UCSD-AML1 (cell line): ENCODE data around the gene MRFAP1.
A peak's percentile ranks its signal among the peaks of the same experiment; 100 is the strongest.
"Not testable (repeated sequence)": the region's sequence is repeated elsewhere in the genome, so short reads cannot be mapped to it uniquely, and the experiment has no call there.

Experiments
- DNase-seq: peaks from one replicate; lab custom pipeline; 2025; ENCODE audit not compliant: unreplicated experiment; lab: John Stamatoyannopoulos, UW

The MRFAP1 gene

DNA sequence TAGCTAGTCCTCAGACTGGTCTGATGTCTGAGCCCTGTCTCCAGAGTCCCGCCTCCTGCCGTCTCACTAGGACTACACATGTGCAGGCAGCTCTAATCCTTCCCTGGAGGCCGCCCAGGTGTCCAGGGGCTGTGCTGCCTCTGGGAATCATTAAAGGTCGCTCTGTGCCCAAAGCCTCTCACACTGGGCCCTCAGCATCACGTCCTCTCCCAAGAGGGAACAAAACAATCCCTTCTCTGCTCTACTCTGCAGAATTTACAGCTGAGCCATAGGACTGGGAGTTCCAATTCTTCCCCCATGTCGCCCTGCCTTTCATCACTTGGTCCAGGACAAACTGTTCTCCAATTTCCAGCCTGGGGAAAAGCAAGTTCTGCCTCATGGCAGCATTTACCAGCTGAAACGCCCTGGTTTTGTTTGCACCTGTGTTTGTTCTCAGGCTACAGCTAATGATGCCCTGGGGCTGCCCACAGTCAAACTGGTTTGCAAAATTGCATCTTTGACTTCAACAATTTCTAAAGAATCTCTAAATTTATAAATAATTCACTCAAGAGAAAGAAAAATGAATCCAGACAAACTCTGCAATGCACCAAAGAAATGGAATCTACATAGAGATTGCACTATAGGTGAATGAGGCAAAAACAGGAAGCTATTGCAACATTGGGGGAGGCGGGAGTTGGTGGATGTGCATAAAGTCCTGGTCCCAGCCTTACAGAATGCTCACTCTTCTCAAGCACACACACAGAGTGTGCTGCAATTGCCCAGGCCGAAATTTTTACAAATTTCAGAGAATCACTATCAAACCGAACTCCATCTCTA is 7.2 kb upstream of the MRFAP1 start:
- peak; percentile 52 for DNase-seq

GRCh38 chr4:6634746-6635145 is 5.7 kb upstream of the MRFAP1 start:
- DNase-seq, result no peak

DNA sequence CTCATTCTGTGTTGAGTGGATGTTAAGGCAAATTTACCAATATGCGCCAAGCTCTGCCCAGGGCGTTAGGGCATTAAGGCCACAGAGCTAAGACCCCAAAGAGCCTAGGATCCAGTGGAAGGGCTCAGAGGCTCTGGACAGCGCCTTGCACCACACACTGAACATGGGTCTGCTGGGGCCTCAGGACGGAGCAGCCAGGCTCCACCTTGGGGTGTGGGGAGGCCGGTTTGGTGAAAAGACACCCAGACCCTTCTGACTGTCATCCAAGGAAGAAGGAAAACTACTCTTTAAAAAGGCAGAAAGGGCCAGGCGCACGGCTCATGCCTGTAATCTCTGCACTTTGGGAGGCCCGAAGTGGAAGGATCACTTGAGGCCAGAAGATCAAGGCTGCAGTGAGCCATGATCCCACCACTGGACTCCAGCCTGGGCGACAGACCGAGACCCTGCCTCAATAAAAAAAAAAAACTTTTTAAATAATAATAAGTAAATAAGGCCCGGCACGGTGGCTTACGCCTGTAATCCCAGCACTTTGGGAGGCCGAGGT is 1.3 kb upstream of the MRFAP1 start:
- DNase-seq, result no peak

- DNase-seq, result no peak
Measured at GRCh38 chr4:6641164-6641970, 882 bp downstream of the MRFAP1 start.

GRCh38 chr4:6641971-6642320 is 1.5 kb downstream of the MRFAP1 start:
- DNase-seq, result no peak

- DNase-seq, result no peak
Measured at GRCh38 chr4:6643141-6643847, 2.8 kb downstream of the MRFAP1 start.

GRCh38 chr4:6644792-6645530 is 4.5 kb downstream of the MRFAP1 start:
- DNase-seq, result no peak

- no peak for DNase-seq
Measured at GRCh38 chr4:6647169-6647568, 6.7 kb downstream of the MRFAP1 start.

DNA sequence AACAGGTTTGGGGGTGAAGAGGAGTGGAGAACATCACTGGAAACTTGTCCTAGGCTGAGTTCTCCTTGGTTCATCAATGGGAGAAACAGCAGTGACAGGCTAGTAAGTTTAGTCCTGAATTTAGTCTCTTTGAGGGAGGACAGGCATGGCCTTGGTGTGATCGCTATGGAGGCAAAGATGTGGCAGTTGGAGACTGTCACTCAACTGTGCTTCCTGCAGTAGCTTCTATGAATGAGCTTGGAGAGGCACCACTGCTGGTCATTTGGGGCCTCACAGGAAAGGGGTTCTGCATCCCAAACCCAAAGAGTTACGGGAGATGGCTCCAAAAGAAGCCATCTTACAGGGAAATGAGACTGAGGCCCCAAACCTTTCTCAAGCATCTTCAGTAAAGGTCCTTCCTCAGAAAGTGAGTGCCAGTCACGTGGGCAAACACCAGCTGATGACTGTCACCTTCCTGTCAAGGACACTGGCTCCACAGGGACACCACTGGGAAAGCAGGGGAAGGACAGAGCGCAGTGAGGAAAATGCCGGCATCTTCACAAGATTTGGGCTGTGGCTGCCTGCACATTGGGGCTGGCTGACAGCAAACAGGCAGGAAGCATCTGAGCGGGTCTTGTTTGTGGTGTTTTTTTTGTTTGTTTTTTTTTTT is 7.2 kb downstream of the MRFAP1 start:
- no peak for DNase-seq

GRCh38 chr4:6649216-6649615 is 8.7 kb downstream of the MRFAP1 start:
- DNase-seq, result no peak

GRCh38 chr4:6654211-6654610 is 13.7 kb downstream of the MRFAP1 start:
- not testable (repeated sequence) for DNase-seq

DNA sequence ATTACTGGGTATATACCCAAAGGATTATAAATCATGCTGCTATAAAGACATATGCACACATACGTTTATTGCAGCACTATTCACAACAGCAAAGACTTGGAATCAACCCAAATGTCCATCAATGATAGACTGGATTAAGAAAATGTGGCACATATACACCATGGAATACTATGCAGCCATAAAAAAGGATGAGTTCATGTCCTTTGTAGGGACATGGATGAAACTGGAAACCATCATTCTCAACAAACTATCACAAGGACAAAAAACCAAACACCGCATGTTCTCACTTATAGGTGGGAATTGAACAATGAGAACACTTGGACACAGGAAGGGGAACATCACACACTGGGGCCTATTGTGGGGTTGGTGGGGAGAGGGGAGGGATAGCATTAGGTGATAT is 14.8 kb downstream of the MRFAP1 start:
- DNase-seq, result not testable (repeated sequence)

- no peak for DNase-seq
Measured at GRCh38 chr4:6655924-6656323, 15.4 kb downstream of the MRFAP1 start.

GRCh38 chr4:6657242-6658208 is 17.0 kb downstream of the MRFAP1 start:
- no peak for DNase-seq

GRCh38 chr4:6658209-6658595 is 17.7 kb downstream of the MRFAP1 start:
- no peak for DNase-seq

- no peak for DNase-seq
Measured at GRCh38 chr4:6658597-6659075, 18.2 kb downstream of the MRFAP1 start.

DNA sequence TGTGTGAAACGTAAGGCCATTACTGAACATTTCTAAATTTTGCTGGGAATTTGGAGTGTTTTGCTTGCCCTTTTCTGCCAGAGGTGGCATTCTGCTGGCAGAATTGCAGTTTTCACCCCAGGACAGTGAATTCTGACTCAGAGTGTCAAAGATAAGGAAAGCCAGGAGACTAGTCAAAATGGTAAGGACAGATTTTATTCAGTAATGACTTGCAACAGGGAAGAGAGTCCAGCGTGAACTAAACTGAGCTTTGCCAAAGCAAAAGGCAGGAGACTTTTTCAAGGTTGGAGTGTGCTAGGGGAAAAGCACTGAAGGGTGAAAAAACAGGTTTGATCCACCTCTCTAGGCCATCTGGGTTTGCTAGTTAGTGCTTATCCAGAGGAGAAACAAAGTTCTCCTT is 19.4 kb downstream of the MRFAP1 start:
- no peak for DNase-seq

DNA sequence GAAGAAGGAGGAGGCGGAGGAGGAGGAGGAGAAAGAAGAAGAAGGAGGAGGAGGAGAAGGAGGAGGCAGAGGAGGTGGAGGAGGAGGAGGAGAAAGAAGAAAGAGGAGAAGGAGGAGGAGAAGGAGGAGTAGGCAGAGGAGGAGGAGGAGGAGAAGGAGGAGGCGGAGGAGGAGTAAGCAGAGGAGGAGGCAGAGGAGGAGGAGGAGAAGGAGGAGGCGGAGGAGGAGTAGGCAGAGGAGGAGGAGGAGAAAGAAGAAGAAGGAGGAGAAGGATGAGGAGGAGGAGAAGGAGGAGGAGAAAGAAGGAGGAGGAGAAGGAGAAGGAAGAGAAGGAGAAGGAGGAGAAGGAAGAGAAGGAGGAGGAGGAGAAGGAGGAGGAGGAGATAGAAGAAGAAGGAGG is 19.9 kb downstream of the MRFAP1 start:
- no peak for DNase-seq

DNA sequence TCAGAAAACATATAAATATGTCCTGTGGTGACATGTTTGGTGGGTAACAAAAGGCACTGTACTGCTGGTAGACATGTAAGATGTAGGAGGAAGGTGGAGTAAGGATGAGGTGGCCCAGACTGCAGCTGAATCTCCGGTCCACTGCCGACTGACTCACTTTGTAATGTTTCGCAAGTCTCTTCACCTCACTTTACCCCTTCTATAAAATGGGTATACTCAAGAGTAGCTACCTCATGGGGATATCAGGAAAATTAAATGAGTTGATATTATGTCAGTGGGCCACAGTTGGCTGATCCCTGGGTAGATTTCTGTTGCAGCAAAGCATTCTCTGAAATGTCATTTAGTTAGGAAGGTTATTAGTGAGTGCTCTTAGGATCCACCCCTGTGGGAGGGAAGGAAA is 22.1 kb downstream of the MRFAP1 start:
- DNase-seq, result no peak
